ENCODE data around the gene FES. TPM values are rescaled to one million over a fixed set of nuclear protein-coding genes. Genes with fewer than 3 reads are reported as not detected.

FES gene
- total and polyA plus RNA-seq, 5 donors = 15.6 to 21.0 (median 17.6) TPM

DNA sequence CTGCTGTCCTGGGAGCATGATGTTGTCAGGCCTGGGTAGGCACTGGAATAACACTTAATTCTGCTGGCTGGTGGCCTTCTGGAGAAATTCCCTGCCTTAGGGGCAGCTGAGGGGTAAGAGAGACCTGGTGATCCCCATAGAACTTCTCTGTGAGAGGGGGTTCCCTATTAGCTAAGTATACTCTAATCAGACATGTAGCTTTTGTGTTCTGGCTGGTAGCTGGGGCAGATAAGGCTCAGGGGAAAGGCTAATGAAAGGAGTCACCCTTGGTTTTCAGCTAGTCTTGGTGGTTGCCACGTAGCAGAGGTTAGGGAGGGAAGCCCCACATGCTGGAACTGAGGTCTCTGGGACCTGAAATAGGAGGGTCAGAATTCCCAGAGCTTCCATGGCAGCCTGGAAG, 49.0 kb downstream of the FES start:
- intact Hi-C loops (cut with DNase I) = no loop called here
- Histone ChIP-seq H3K27ac (ENCODE audit: low read length) (no peak overlapping the region), H3K9me3 (ENCODE audit: control insufficient read depth, low read length) (no peaks in the 10 kb centered on the region), H3K27me3 (ENCODE audit: control insufficient read depth, insufficient read depth) (no peaks in the 10 kb centered on the region), H3K4me1 (ENCODE audit: control insufficient read depth, insufficient read depth, low read length) (peaks cover 10% of the 10 kb centered on the region), H3K4me3 (ENCODE audit: low read length) (no peak overlapping the region)
- 72% methylated on average over 1 of the region's 1 CpG for WGBS
- DNase-seq (no peak), ATAC-seq (no peak)

DNA sequence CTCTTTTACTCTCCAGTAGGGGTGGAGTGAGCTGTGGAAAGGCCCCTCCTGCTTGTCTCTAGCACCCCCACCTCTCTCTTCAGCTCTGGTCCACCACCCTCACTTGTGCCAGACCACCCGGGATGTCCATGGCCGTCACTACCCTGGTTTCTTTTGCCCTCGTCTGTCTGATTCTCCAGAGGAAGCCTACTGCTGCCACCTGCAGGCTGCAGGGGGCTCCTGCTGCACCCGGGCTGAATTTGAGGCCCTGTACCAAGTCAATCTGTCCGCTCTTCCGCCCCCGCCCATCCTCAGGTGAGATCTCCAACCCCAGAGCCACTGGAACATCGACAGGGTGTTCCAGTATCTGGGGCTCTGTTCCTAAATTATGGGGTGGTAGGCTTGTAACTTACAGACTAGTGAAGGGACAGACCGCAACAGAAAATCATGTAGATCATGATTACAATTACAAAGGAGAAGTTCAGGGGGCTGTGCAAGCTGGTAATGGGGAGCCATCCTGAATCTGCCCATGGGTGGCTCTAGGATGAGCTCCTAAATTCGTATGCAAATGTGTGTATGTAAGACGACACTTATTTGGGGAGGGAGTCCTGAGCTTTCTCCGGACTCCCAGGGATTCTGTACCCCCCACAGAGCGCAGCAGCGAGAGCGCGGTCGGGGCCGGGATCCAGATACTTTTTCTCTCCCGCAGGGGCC, 50.1 kb downstream of the FES start:
- Histone ChIP-seq H3K27ac (ENCODE audit: low read length) (peak overlapping the region; percentile 6), H3K27me3 (ENCODE audit: control insufficient read depth, insufficient read depth) (no peaks in the 10 kb centered on the region), H3K4me1 (ENCODE audit: control insufficient read depth, insufficient read depth, low read length) (peaks cover 10% of the 10 kb centered on the region), H3K4me3 (ENCODE audit: low read length) (peak overlapping the region; percentile 72), H3K9me3 (ENCODE audit: control insufficient read depth, low read length) (no peaks in the 10 kb centered on the region)
- WGBS = 1% methylated on average over 19 of the region's 19 CpGs
- peak; percentile 47 to 52 for ATAC-seq
- intact Hi-C loops (cut with DNase I) = no loop called here
- DNase-seq = peak; percentile 85 to 94 (median 92)

DNA sequence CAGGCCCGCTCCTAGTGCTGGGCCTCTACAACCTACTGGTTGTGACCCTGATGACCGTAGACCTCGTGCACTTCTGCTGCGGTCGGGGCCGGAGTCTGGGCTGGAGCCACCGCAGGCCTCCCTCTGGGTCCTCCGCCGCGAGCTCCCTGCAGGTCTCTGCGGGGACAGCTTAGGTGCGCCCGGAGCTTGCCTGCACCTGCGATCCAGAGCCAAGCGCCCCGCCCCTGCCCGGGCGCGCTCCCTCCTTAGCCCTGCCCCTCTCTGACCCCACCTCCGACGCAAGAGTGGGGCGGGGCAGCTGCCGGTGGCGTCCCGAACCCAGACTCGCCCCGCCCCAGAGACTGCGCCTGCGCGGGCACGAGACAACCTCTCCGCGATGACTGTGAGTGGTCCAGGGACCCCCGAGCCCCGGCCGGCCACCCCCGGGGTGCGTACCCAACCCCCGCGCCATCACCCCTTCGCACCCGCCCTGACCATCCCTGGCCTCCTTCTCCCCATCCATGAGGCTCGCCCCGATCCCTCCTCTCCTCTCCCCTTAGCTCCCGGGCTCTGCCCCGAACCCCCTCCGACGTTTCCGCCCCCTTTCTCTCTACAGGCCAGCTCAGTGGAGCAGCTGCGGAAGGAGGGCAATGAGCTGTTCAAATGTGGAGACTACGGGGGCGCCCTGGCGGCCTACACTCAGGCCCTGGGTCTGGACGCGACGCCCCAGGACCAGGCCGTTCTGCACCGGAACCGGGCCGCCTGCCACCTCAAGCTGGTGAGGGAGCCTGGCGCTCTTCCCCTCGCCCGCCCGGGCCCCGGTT, 50.8 kb downstream of the FES start, which contains the start of gene UNC45A:
UNC45A (plus strand) TSS at position 337 of the 803 bp plus-strand sequence; CDS start at position 377, 40 bp downstream.
- intact Hi-C loops (cut with DNase I) = loop anchor here in 1 of 4 donors (5.0 kb wide), 1 partner anchor 33 kb away; the partner anchor contains the start of gene MAN2A2
- peak within 1 kb of the TSS; percentile 20 for H3K27ac ChIP-seq (ENCODE audit: low read length)
- ATAC-seq = peak; percentile 89 to 91
- H3K4me1 ChIP-seq (ENCODE audit: control insufficient read depth, insufficient read depth, low read length) = peaks cover 10% of the 10 kb centered on the region
- H3K27me3 ChIP-seq (ENCODE audit: control insufficient read depth, insufficient read depth) = no peaks in the 10 kb centered on the region
- H3K9me3 ChIP-seq (ENCODE audit: control insufficient read depth, low read length) = no peaks in the 10 kb centered on the region
- H3K4me3 ChIP-seq (ENCODE audit: low read length) = peak within 1 kb of the TSS; percentile 72
- under 1% methylated on average over 65 of the region's 65 CpGs for WGBS
- peak; percentile 95 to 98 (median 97) for DNase-seq

DNA sequence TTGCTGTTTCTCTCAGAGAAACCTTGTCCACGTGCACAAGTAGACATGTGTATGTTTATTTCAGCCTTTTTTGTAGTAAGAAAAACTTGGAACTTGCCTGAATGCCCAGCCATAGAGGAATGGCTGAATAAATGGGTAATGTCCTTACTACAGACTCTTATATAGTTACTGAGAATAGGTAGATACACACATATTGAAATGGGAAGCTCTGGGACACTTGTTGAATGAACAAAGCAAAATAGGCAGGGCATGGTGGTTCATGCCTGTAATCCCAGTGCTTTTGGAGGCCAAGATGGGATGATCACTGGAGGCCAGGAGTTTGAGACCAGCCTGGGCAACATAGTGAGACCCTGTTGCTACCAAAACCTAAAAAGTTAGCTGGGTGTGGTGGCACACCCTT, 52.5 kb downstream of the FES start:
- no peak for DNase-seq
- H3K27me3 ChIP-seq (ENCODE audit: control insufficient read depth, insufficient read depth) = no peaks in the 10 kb centered on the region
- no peak for ATAC-seq
- no peaks in the 10 kb centered on the region for H3K9me3 ChIP-seq (ENCODE audit: control insufficient read depth, low read length)
- no peak overlapping the region for H3K27ac ChIP-seq (ENCODE audit: low read length)
- WGBS = 80% methylated on average over 1 of the region's 1 CpG
- H3K4me3 ChIP-seq (ENCODE audit: low read length) = no peak overlapping the region
- H3K4me1 ChIP-seq (ENCODE audit: control insufficient read depth, insufficient read depth, low read length) = peaks cover 10% of the 10 kb centered on the region
- intact Hi-C loops (cut with DNase I) = loop anchor here in 1 of 4 donors (5.0 kb wide), 1 partner anchor 35 kb away; the partner anchor contains the start of gene MAN2A2

DNA sequence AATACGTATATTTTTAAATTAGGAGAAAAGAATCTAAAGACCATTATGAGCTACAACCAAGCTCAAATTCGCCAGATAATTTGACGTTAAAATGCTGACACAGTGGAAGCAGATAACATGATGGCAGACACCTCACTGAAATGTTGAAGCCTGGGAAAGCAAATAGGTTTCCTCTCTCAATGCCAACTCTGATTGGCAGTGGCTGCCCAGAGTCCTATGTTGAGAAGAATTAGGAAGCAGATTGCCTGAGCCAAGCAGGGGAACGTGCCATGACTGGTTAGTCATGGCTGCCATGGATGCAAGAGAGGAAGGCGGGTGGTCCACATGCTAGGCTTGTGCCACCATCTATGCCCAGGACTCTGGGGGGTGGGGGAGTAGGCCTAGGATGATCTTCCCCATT, 54.0 kb downstream of the FES start:
- no peak for ATAC-seq
- intact Hi-C loops (cut with DNase I) = loop anchor here in 1 of 4 donors (5.0 kb wide), 1 partner anchor 36 kb away; the partner anchor contains the start of gene MAN2A2
- Histone ChIP-seq H3K27me3 (ENCODE audit: control insufficient read depth, insufficient read depth) (no peaks in the 10 kb centered on the region), H3K9me3 (ENCODE audit: control insufficient read depth, low read length) (no peaks in the 10 kb centered on the region), H3K4me3 (ENCODE audit: low read length) (no peak overlapping the region), H3K27ac (ENCODE audit: low read length) (no peak overlapping the region), H3K4me1 (ENCODE audit: control insufficient read depth, insufficient read depth, low read length) (peaks cover 10% of the 10 kb centered on the region)
- 91% methylated on average over 5 of the region's 5 CpGs for WGBS
- peak in 1 of 3 donors; percentile 37 for DNase-seq

DNA sequence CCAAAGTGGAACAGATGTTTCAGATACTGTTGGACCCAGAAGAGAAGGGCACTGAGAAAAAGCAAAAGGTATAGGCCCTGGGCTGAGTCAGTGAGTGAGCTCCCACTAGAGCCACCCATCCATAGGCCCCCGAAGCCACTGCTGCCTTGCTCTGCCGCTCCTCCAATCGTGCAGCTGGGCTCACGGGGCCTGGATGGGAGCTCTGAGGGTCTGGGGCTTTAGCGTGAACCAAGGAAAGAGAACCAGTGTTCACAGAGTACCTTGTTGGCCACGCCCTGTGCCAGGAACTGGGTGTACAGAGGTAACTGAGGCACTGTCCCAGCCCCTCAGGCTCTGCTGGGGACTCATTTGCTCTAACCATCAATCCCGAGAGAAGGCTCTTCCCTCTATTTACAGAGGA, 55.5 kb downstream of the FES start:
- ATAC-seq = no peak
- H3K27me3 ChIP-seq (ENCODE audit: control insufficient read depth, insufficient read depth) = no peaks in the 10 kb centered on the region
- H3K4me1 ChIP-seq (ENCODE audit: control insufficient read depth, insufficient read depth, low read length) = peaks cover 8% of the 10 kb centered on the region
- no peak overlapping the region for H3K27ac ChIP-seq (ENCODE audit: low read length)
- H3K9me3 ChIP-seq (ENCODE audit: control insufficient read depth, low read length) = no peaks in the 10 kb centered on the region
- 96% methylated on average over 7 of the region's 7 CpGs for WGBS
- H3K4me3 ChIP-seq (ENCODE audit: low read length) = no peak overlapping the region
- intact Hi-C loops (cut with DNase I) = loop anchor here in 1 of 4 donors (5.0 kb wide), 1 partner anchor 37 kb away; the partner anchor contains the start of gene MAN2A2
- peak in 1 of 3 donors; percentile 14 for DNase-seq

DNA sequence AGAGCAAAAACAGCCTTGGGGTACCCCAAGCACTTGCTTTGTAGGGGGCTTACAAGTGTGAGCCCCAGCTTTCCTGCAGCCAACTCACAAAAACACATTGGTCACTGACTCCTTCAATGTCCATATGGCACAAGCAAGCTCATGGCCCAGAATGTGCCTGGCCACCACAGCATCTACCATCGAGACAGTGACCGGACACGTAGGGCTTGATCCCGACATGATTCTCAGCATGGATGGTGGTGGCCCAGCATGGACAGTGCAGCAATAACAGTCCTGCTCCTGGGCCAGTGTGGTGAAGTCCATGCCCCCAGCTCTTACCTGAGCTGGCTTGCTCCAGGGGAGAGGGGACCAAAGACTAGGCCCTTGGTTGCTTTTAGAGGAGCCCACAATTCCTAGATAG, 56.7 kb downstream of the FES start:
- ATAC-seq = no peak
- intact Hi-C loops (cut with DNase I) = no loop called here
- H3K27ac ChIP-seq (ENCODE audit: low read length) = no peak overlapping the region
- no peaks in the 10 kb centered on the region for H3K9me3 ChIP-seq (ENCODE audit: control insufficient read depth, low read length)
- DNase-seq = peak in 1 of 3 donors; percentile 10
- 96% methylated on average over 4 of the region's 4 CpGs for WGBS
- peaks cover 4% of the 10 kb centered on the region for H3K4me1 ChIP-seq (ENCODE audit: control insufficient read depth, insufficient read depth, low read length)
- no peak overlapping the region for H3K4me3 ChIP-seq (ENCODE audit: low read length)
- H3K27me3 ChIP-seq (ENCODE audit: control insufficient read depth, insufficient read depth) = no peaks in the 10 kb centered on the region

DNA sequence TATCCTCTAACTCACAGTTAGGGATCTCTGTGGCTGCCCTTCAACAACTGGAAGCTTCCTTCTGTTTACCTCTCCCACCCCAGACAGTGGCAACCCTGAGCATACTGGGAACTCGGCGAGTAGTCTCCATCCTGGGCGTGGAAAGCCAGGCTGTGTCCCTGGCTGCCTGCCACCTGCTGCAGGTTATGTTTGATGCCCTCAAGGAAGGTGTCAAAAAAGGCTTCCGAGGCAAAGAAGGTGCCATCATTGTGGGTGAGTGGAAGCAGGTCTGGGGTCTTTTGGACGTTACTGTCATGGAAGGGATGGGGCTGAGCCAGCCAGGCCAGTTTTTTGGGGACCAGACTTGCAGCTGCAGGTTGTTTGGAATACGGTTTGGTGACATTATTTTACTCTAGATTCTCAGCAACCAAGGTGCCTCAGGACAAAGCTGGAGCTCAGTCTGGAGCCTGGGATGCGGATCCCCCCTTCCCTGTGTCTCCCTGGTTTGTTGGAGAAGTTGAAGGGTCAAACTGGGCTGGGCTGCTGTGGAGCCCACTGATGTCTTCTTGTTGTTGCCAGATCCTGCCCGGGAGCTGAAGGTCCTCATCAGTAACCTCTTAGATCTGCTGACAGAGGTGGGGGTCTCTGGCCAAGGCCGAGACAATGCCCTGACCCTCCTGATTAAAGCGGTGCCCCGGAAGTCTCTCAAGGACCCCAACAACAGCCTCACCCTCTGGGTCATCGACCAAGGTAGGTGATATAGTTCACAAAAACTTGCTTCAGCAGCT, 58.2 kb downstream of the FES start:
- ATAC-seq (no peak), DNase-seq (no peak)
- Histone ChIP-seq H3K9me3 (ENCODE audit: control insufficient read depth, low read length) (no peaks in the 10 kb centered on the region), H3K4me3 (ENCODE audit: low read length) (no peak overlapping the region), H3K27ac (ENCODE audit: low read length) (no peak overlapping the region), H3K27me3 (ENCODE audit: control insufficient read depth, insufficient read depth) (no peaks in the 10 kb centered on the region), H3K4me1 (ENCODE audit: control insufficient read depth, insufficient read depth, low read length) (no peaks in the 10 kb centered on the region)
- 92% methylated on average over 12 of the region's 12 CpGs for WGBS
- intact Hi-C loops (cut with DNase I) = no loop called here

DNA sequence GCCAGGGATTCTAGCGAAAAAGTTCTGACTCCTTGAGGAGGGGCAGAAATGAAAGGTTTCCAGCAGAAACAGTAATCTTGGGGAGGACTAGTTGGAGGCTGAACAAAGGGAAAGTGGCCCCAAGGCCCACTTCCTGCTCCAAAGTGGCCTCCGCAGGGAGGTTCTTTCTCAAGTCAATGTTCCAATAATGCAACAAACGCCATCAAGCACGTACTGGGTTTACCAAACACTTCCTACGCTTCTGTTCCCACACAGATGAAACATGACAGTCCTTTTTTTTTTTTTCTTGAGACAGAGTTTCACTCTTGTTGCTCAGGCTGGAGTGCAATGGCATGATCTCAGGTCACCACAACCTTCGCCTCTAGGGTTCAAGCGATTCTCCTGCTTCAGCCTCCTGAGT, 60.8 kb downstream of the FES start:
- 95% methylated on average over 7 of the region's 7 CpGs for WGBS
- intact Hi-C loops (cut with DNase I) = no loop called here
- Histone ChIP-seq H3K27ac (ENCODE audit: low read length) (no peak overlapping the region), H3K4me1 (ENCODE audit: control insufficient read depth, insufficient read depth, low read length) (no peaks in the 10 kb centered on the region), H3K9me3 (ENCODE audit: control insufficient read depth, low read length) (no peaks in the 10 kb centered on the region), H3K4me3 (ENCODE audit: low read length) (no peak overlapping the region), H3K27me3 (ENCODE audit: control insufficient read depth, insufficient read depth) (no peaks in the 10 kb centered on the region)
- no peak for DNase-seq
- no peak for ATAC-seq

All from right cardiac atrium (tissue), 5 donors.